GM12801 (cell line): Measurements from ENCODE around the gene RABGGTB.

ENCODE experiments used
- CTCF ChIP-seq: IDR thresholded peaks from one replicate; pipeline ENCODE4 v1.5.1; 2011; ENCODE audit warnings: control low read depth; ENCODE audit not compliant: insufficient read length; ENCODE audit errors: extremely low read depth

RABGGTB gene

GRCh38 chr1:75771978-75772377, 14.1 kb upstream of the RABGGTB start:
- no peak for TF ChIP-seq CTCF

- TF ChIP-seq CTCF = no peak
Measured at GRCh38 chr1:75785320-75785982, 605 bp upstream of the RABGGTB start.

GRCh38 chr1:75786901-75787493, 941 bp downstream of the RABGGTB start:
- TF ChIP-seq CTCF = no peak

GRCh38 chr1:75787524-75787923, 1.5 kb downstream of the RABGGTB start:
- no peak for TF ChIP-seq CTCF

- no peak for TF ChIP-seq CTCF
Measured at GRCh38 chr1:75789988-75790387, 3.9 kb downstream of the RABGGTB start.

- TF ChIP-seq CTCF = no peak
Measured at GRCh38 chr1:75791022-75791421, 5.0 kb downstream of the RABGGTB start.

- TF ChIP-seq CTCF = no peak
Measured at GRCh38 chr1:75792091-75792490, 6.0 kb downstream of the RABGGTB start.
